DND-41 (cell line): Measurements from ENCODE around the gene HDAC4.

ENCODE experiments used
- CTCF ChIP-seq: IDR thresholded peaks from 2 replicates; pipeline ENCODE4 v1.5.1; 2012; ENCODE audit warnings: borderline replicate concordance, low read length, moderate library complexity, mild to moderate bottlenecking; ENCODE audit not compliant: poor library complexity, severe bottlenecking; ENCODE audit errors: extremely low read depth
- EZH2 ChIP-seq: IDR thresholded peaks from 3 replicates; pipeline ENCODE4 v1.6.1; 2012; ENCODE audit warnings: borderline replicate concordance, low read depth, mild to moderate bottlenecking, moderate library complexity, low read length, inconsistent platforms; ENCODE audit not compliant: severe bottlenecking

GRCh38 chr2:239149501-239149900, 251.3 kb downstream of the HDAC4 start:
- TF ChIP-seq CTCF (no peak), EZH2 (no peak)
